GM19463 (cell line): Measurements from ENCODE around the gene MRPL57.
"Not testable (repeated sequence)": the region's sequence is repeated elsewhere in the genome, so short reads cannot be mapped to it uniquely, and the experiment has no call there.

ENCODE experiments used
- ATAC-seq: cut with Tn5 transposase; IDR thresholded peaks from one replicate; pipeline ENCODE4 v1.9.1; 2021; ENCODE audit warnings: mild to moderate bottlenecking, moderate library complexity; ENCODE audit not compliant: unreplicated experiment

MRPL57 gene

GRCh38 chr13:21176215-21176981, at the start of gene MRPL57, which contains the start of gene SKA3:
MRPL57 (plus strand) TSS chr13:21176658; CDS start chr13:21176917, 259 bp downstream.
SKA3 (minus strand) TSS chr13:21176552; CDS start chr13:21176477, 75 bp downstream.
- ATAC-seq, result peak; percentile 89

GRCh38 chr13:21130116-21130515, 46.3 kb upstream of the MRPL57 start:
- ATAC-seq, result no peak

- no peak for ATAC-seq
These were observed 43.4 kb upstream of the MRPL57 start for GRCh38 chr13:21133077-21133476.

GRCh38 chr13:21134475-21134874, 42.0 kb upstream of the MRPL57 start:
- ATAC-seq, result no peak

- ATAC-seq, result not testable (repeated sequence)
These were observed 40.6 kb upstream of the MRPL57 start for GRCh38 chr13:21135833-21136232.

- no peak for ATAC-seq
These were observed 38.8 kb upstream of the MRPL57 start for GRCh38 chr13:21137696-21138095.

GRCh38 chr13:21138561-21138960, 37.9 kb upstream of the MRPL57 start:
- no peak for ATAC-seq

GRCh38 chr13:21139374-21139773, 37.1 kb upstream of the MRPL57 start:
- no peak for ATAC-seq

GRCh38 chr13:21142766-21143165, 33.7 kb upstream of the MRPL57 start:
- no peak for ATAC-seq

- ATAC-seq, result no peak
These were observed 28.6 kb upstream of the MRPL57 start for GRCh38 chr13:21147827-21148226.

GRCh38 chr13:21148557-21149258, 27.8 kb upstream of the MRPL57 start:
- no peak for ATAC-seq

- no peak for ATAC-seq
These were observed 26.9 kb upstream of the MRPL57 start for GRCh38 chr13:21149568-21149967.

GRCh38 chr13:21150013-21150412, 26.4 kb upstream of the MRPL57 start:
- no peak for ATAC-seq

GRCh38 chr13:21152251-21152899, 24.1 kb upstream of the MRPL57 start:
- ATAC-seq, result no peak

- ATAC-seq, result no peak
These were observed 11.8 kb upstream of the MRPL57 start for GRCh38 chr13:21164631-21165030.

- ATAC-seq, result not testable (repeated sequence)
These were observed 10.9 kb upstream of the MRPL57 start for GRCh38 chr13:21165606-21166005.

GRCh38 chr13:21171420-21171819, 5.0 kb upstream of the MRPL57 start:
- ATAC-seq, result no peak

- ATAC-seq, result not testable (repeated sequence)
These were observed 2.7 kb upstream of the MRPL57 start for GRCh38 chr13:21173767-21174166.

GRCh38 chr13:21175656-21176214, 723 bp upstream of the MRPL57 start:
- ATAC-seq, result no peak

- ATAC-seq, result peak; percentile 22
These were observed 475 bp downstream of the MRPL57 start for GRCh38 chr13:21176982-21177284.

- ATAC-seq, result no peak
These were observed 5.2 kb downstream of the MRPL57 start for GRCh38 chr13:21181671-21182070.
